IMR-90 (cell line): ENCODE measurements around the gene PSMC6. TPM values are rescaled to one million over a fixed set of nuclear protein-coding genes. Genes with fewer than 3 reads are reported as not detected.

ENCODE experiments used
- ATAC-seq: fragments of 200-7000 bp; cut with Tn5 transposase; 2 replicates; pipeline ENCODE4 v1.9.1; 2020; ENCODE audit warnings: low read depth, mild to moderate bottlenecking, moderate library complexity
- BruUV-seq: library from RNA; stranded (reverse); fragments of 400-500 nt; replicated peaks from 2 replicates; lab custom pipeline; 2021; lab: Mats Ljungman, UMichigan
- CTCF ChIA-PET: fragments of 300-600 bp; formaldehyde crosslinking; extraction: SDS; loops from one replicate; lab custom pipeline; 2021; ENCODE audit warnings: antibody characterized with exemption; lab: Yijun Ruan, JAX
- POLR2A ChIA-PET: fragments of 300-600 bp; sonication (Branson Sonifier 250); formaldehyde crosslinking; loops from one replicate; lab custom pipeline; 2022; ENCODE audit warnings: antibody characterized with exemption; ENCODE audit not compliant: unreplicated experiment; lab: Charles Lee
- DNase-seq: peaks from one replicate; pipeline ENCODE4 v3.0.0; 2013
- H2AFZ ChIP-seq: replicated peaks from 2 replicates; pipeline ENCODE3; 2013; ENCODE audit warnings: low read length, mild to moderate bottlenecking; ENCODE audit not compliant: poor library complexity
- H2AK5ac ChIP-seq: 2 replicates; pipeline ENCODE4 v1.6.1; 2013; ENCODE audit warnings: low read depth, low read length, inconsistent platforms
- H2AK9ac ChIP-seq: replicated peaks from 2 replicates; pipeline ENCODE3; 2013; ENCODE audit warnings: mild to moderate bottlenecking, low read depth, low read length, moderate library complexity; ENCODE audit not compliant: poor library complexity
- H2BK120ac ChIP-seq: 2 replicates; pipeline ENCODE4 v1.6.1; 2013; ENCODE audit warnings: low read depth, low read length, inconsistent platforms
- H2BK15ac ChIP-seq: 3 replicates; pipeline ENCODE4 v1.6.1; 2013; ENCODE audit warnings: low read depth, low read length, inconsistent platforms
- H2BK20ac ChIP-seq: 2 replicates; pipeline ENCODE4 v1.6.1; 2013; ENCODE audit warnings: low read depth, mild to moderate bottlenecking, inconsistent platforms, low read length, moderate library complexity
- H2BK5ac ChIP-seq: 2 replicates; pipeline ENCODE4 v1.6.1; 2013; ENCODE audit warnings: mild to moderate bottlenecking, low read depth, low read length, inconsistent platforms; ENCODE audit not compliant: poor library complexity, severe bottlenecking
- H3K14ac ChIP-seq: replicated peaks from 2 replicates; pipeline ENCODE4 v1.6.1; 2013; ENCODE audit warnings: low read depth, low read length, inconsistent platforms
- H3K18ac ChIP-seq: 2 replicates; pipeline ENCODE4 v1.6.1; 2013; ENCODE audit warnings: low read depth, low read length, control low read depth
- H3K23ac ChIP-seq: 2 replicates; pipeline ENCODE4 v1.6.1; 2013; ENCODE audit warnings: low read depth, low read length, inconsistent platforms
- H3K27ac ChIP-seq: 2 replicates; pipeline ENCODE4 v1.5.1; 2013; ENCODE audit warnings: mild to moderate bottlenecking, control low read depth, low read length; ENCODE audit not compliant: insufficient read depth
- H3K27me3 ChIP-seq: 2 replicates; pipeline ENCODE4 v1.6.1; 2013; ENCODE audit warnings: low read length; ENCODE audit not compliant: control insufficient read depth, insufficient read depth
- H3K36me3 ChIP-seq: 2 replicates; pipeline ENCODE4 v1.6.1; 2013; ENCODE audit warnings: low read length, mixed read lengths; ENCODE audit not compliant: control insufficient read depth, insufficient read depth
- H3K4ac ChIP-seq: 2 replicates; pipeline ENCODE4 v1.6.1; 2013; ENCODE audit warnings: low read depth, low read length, inconsistent platforms
- H3K4me1 ChIP-seq: 2 replicates; pipeline ENCODE4 v1.6.1; 2013; ENCODE audit warnings: low read length, mixed read lengths; ENCODE audit not compliant: control insufficient read depth, insufficient read depth
- H3K4me2 ChIP-seq: 2 replicates; pipeline ENCODE4 v1.6.1; 2013; ENCODE audit warnings: low read depth, mild to moderate bottlenecking, control low read depth, low read length, moderate library complexity
- H3K4me3 ChIP-seq: 2 replicates; pipeline ENCODE4 v1.5.1; 2013; ENCODE audit warnings: low read depth, mild to moderate bottlenecking, control low read depth, low read length, moderate library complexity; ENCODE audit not compliant: insufficient read depth
- H3K56ac ChIP-seq: 2 replicates; pipeline ENCODE4 v1.6.1; 2013; ENCODE audit warnings: low read length, inconsistent platforms; ENCODE audit not compliant: insufficient read depth; ENCODE audit errors: extremely low read depth
- H3K79me1 ChIP-seq, 2 experiments: 2 replicates each; pipeline ENCODE4 v1.6.1; 2013; ENCODE audit warnings: low read length in 2 of 2, inconsistent platforms in 1 of 2, low read depth in 1 of 2
- H3K9ac ChIP-seq: 2 replicates; pipeline ENCODE4 v1.6.1; 2013; ENCODE audit warnings: low read depth, low read length, control low read depth
- H3K9me1 ChIP-seq: 2 replicates; pipeline ENCODE4 v1.6.1; 2013; ENCODE audit warnings: low read length, inconsistent platforms; ENCODE audit not compliant: insufficient read depth
- H3K9me3 ChIP-seq: 2 replicates; pipeline ENCODE4 v1.6.1; 2013; ENCODE audit warnings: low read length; ENCODE audit not compliant: control insufficient read depth, insufficient read depth
- H4K20me1 ChIP-seq: 2 replicates; pipeline ENCODE4 v1.6.1; 2013; ENCODE audit warnings: low read length, inconsistent platforms; ENCODE audit not compliant: insufficient read depth
- H4K5ac ChIP-seq: 2 replicates; pipeline ENCODE4 v1.6.1; 2013; ENCODE audit warnings: mild to moderate bottlenecking, low read depth, low read length, control low read depth
- H4K8ac ChIP-seq, 2 experiments: 2 replicates each; pipeline ENCODE4 v1.6.1; 2013; ENCODE audit warnings: low read depth in 2 of 2, low read length in 2 of 2, control low read depth in 1 of 2, inconsistent platforms in 1 of 2
- H4K91ac ChIP-seq: 2 replicates; pipeline ENCODE4 v1.6.1; 2013; ENCODE audit warnings: low read depth, low read length, inconsistent platforms; ENCODE audit not compliant: insufficient read depth
- BHLHE40 ChIP-seq: fragments of 150-350 bp; IDR thresholded peaks from 2 replicates; pipeline ENCODE4 v1.6.1; 2016; ENCODE audit warnings: mild to moderate bottlenecking, low read depth, low read length
- CEBPB ChIP-seq: IDR thresholded peaks from 2 replicates; pipeline ENCODE4 v1.6.1; 2012; ENCODE audit warnings: low read depth, low read length, improper control_type of control experiment
- CHD1 ChIP-seq: IDR thresholded peaks from 2 replicates; pipeline ENCODE4 v1.6.1; 2012; ENCODE audit warnings: low read depth, low read length, improper control_type of control experiment
- ELK1 ChIP-seq: fragments of 150-350 bp; IDR thresholded peaks from 2 replicates; pipeline ENCODE4 v1.6.1; 2016; ENCODE audit warnings: low read depth, mild to moderate bottlenecking, low read length, moderate library complexity, borderline replicate concordance
- FOS ChIP-seq: fragments of 150-350 bp; IDR thresholded peaks from 2 replicates; pipeline ENCODE4 v1.6.1; 2016; ENCODE audit warnings: low read depth, low read length
- MAFK ChIP-seq: IDR thresholded peaks from 2 replicates; pipeline ENCODE4 v1.6.1; 2012; ENCODE audit warnings: low read depth, low read length, improper control_type of control experiment
- MAZ ChIP-seq: IDR thresholded peaks from 2 replicates; pipeline ENCODE4 v1.6.1; 2012; ENCODE audit warnings: low read depth, mild to moderate bottlenecking, low read length, improper control_type of control experiment, moderate library complexity, borderline replicate concordance
- MXI1 ChIP-seq: IDR thresholded peaks from 2 replicates; pipeline ENCODE4 v1.6.1; 2012; ENCODE audit warnings: low read depth, mild to moderate bottlenecking, low read length, moderate library complexity, borderline replicate concordance
- NFE2L2 ChIP-seq: fragments of 150-350 bp; IDR thresholded peaks from 2 replicates; pipeline ENCODE4 v1.6.1; 2016; ENCODE audit warnings: low read depth, mild to moderate bottlenecking, low read length
- POLR2A ChIP-seq: IDR thresholded peaks from 2 replicates; pipeline ENCODE4 v1.6.1; 2012; ENCODE audit warnings: mild to moderate bottlenecking, low read depth, low read length
- RAD21 ChIP-seq: IDR thresholded peaks from 2 replicates; pipeline ENCODE4 v1.6.1; 2012; ENCODE audit warnings: low read length, improper control_type of control experiment
- RCOR1 ChIP-seq: IDR thresholded peaks from 2 replicates; pipeline ENCODE4 v1.6.1; 2012; ENCODE audit warnings: mild to moderate bottlenecking, low read length, improper control_type of control experiment; ENCODE audit not compliant: insufficient replicate concordance
- RFX5 ChIP-seq: IDR thresholded peaks from 2 replicates; pipeline ENCODE4 v1.8.0; 2012; ENCODE audit warnings: low read depth, mild to moderate bottlenecking, low read length, moderate library complexity
- SMC3 ChIP-seq: fragments of 150-350 bp; IDR thresholded peaks from 2 replicates; pipeline ENCODE4 v1.6.1; 2016; ENCODE audit warnings: low read depth, mild to moderate bottlenecking, antibody characterized with exemption, low read length, moderate library complexity
- dilution Hi-C: fragments of 300-500 bp; cut with HindIII; formaldehyde crosslinking; loops from one replicate; pipeline ENCODE4 v1.14.3; 2018; ENCODE audit warnings: low sequenced_read_pairs; ENCODE audit not compliant: unreplicated experiment
- in situ Hi-C: fragments of 300-500 bp; cut with MboI; formaldehyde crosslinking; loops from 3 replicates; pipeline ENCODE4 v1.14.3; 2019; ENCODE audit warnings: low sequenced_read_pairs, inconsistent platforms, mixed read lengths
- intact Hi-C: fragments of 100-400 bp; cut with micrococcal nuclease; formaldehyde crosslinking; loops from 2 replicates; pipeline ENCODE4 v1.10.0; 2022
- polyA plus RNA-seq, 3 experiments: library from polyadenylated mRNA; depleted of rRNA; stranded (reverse); fragments of >200 nt; gene quantifications; 2 replicates each; pipeline ENCODE4 v1.2.3, GENCODE V29; 2012; ENCODE audit warnings: low replicate concordance in 1 of 3
- total RNA-seq: library from RNA; depleted of rRNA; stranded (reverse); fragments of >200 nt; gene quantifications from 2 replicates; pipeline ENCODE4 v1.2.3, GENCODE V29; 2012
- TF ChIP-seq, protein P1 (sequence below): conservative IDR thresholded peaks from 2 replicates; pipeline ENCODE4 v1.5.1; 2012; ENCODE audit warnings: mild to moderate bottlenecking, low read depth, low read length, improper control_type of control experiment
- TF ChIP-seq, protein P2 (sequence below): fragments of 150-350 bp; IDR thresholded peaks from 2 replicates; pipeline ENCODE4 v1.6.1; 2017; ENCODE audit warnings: mild to moderate bottlenecking, antibody characterized with exemption, low read length, low read depth

PSMC6 gene
- total and polyA plus RNA-seq, 2 of the 4 experiments (the other 2 are of a cell fraction), result 62.9 to 85.4 TPM

DNA sequence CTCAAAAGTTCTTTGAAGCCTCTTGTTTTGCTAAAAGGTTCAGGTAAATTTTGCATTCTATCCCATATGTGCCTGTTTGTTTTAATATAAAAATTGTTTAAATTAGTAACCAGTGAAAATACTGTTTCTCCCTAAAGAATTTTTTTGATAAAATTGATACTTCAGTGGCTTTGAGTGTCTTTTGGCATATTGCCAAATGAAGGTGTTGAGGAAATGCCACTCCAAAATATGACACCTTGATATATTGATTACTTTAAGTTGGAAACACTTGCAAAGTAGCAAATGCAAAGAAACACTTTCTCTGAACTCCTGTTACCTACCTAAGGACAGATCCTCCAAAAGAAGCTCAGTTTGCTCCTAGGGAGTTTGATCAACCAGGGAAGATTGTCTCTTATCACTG is 31.4 kb downstream of the PSMC6 start:
- ATAC-seq, result no peak
- Histone ChIP-seq H3K9me1 (no peaks in the 10 kb centered on the region), H2BK5ac (no peak overlapping the region), H4K5ac (no peak overlapping the region), H3K9me3 (no peaks in the 10 kb centered on the region), H3K27me3 (no peaks in the 10 kb centered on the region), H3K56ac (no peak overlapping the region), H3K79me1 (peaks cover 15 to 45% of the 10 kb centered on the region in 2 experiments; a peak in 3 of 4 replicates), H3K18ac (no peak overlapping the region), H2BK15ac (no peak overlapping the region), H3K23ac (no peak overlapping the region), H3K4me2 (no peak overlapping the region), H4K20me1 (no peaks in the 10 kb centered on the region; the same call in 1 of the 2 replicates), H4K8ac (no peak overlapping the region), H2AK5ac (no peak overlapping the region), H3K36me3 (peaks cover 4% of the 10 kb centered on the region; the same call in 1 of the 2 replicates), H2BK20ac (no peak overlapping the region), H2AK9ac (no peak overlapping the region), H3K4me3 (no peak overlapping the region), H2BK120ac (no peak overlapping the region), H4K91ac (no peak overlapping the region), H3K9ac (no peak overlapping the region), H2AFZ (no peak overlapping the region), H3K27ac (no peak overlapping the region), H3K4me1 (peaks cover 6% of the 10 kb centered on the region), H3K4ac (no peak overlapping the region), H3K14ac (no peak overlapping the region)
- TF ChIP-seq CHD1 (no peak), RAD21 (no peak), POLR2A (no peak), MAFK (no peak), MXI1 (no peak), BHLHE40 (no peak), RCOR1 (no peak), ELK1 (no peak), MAZ (no peak), SMC3 (no peak), CEBPB (no peak), FOS (no peak), RFX5 (no peak), NFE2L2 (no peak)
- TF ChIP-seq, protein P1, sequence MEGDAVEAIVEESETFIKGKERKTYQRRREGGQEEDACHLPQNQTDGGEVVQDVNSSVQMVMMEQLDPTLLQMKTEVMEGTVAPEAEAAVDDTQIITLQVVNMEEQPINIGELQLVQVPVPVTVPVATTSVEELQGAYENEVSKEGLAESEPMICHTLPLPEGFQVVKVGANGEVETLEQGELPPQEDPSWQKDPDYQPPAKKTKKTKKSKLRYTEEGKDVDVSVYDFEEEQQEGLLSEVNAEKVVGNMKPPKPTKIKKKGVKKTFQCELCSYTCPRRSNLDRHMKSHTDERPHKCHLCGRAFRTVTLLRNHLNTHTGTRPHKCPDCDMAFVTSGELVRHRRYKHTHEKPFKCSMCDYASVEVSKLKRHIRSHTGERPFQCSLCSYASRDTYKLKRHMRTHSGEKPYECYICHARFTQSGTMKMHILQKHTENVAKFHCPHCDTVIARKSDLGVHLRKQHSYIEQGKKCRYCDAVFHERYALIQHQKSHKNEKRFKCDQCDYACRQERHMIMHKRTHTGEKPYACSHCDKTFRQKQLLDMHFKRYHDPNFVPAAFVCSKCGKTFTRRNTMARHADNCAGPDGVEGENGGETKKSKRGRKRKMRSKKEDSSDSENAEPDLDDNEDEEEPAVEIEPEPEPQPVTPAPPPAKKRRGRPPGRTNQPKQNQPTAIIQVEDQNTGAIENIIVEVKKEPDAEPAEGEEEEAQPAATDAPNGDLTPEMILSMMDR, result no peak
- TF ChIP-seq, protein P2, sequence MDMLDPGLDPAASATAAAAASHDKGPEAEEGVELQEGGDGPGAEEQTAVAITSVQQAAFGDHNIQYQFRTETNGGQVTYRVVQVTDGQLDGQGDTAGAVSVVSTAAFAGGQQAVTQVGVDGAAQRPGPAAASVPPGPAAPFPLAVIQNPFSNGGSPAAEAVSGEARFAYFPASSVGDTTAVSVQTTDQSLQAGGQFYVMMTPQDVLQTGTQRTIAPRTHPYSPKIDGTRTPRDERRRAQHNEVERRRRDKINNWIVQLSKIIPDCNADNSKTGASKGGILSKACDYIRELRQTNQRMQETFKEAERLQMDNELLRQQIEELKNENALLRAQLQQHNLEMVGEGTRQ, result no peak
- dilution Hi-C loops, result no loop called here
- in situ Hi-C loops, result no loop called here
- POLR2A ChIA-PET, result no interaction called here
- DNase-seq, result no peak
- intact Hi-C loops, result loop anchor here (5.0 kb wide), 1 partner anchor 34 kb away; no protein-coding TSS in a partner anchor
- CTCF ChIA-PET, result no interaction called here
- no TSS peak for BruUV-seq
